Esophagus squamous epithelium (tissue), 4 donors: ENCODE data around the gene MBD3L3.

ENCODE experiments used
- POLR2A ChIP-seq, 4 donors: fragments of 450-650 bp; IDR thresholded peaks; one replicate each; pipeline ENCODE4 v1.6.1; 2017; ENCODE audit warnings: antibody characterized with exemption in 4 of 4, mild to moderate bottlenecking in 4 of 4, moderate library complexity in 3 of 4
- TF ChIP-seq, protein P1 (sequence below), 6 experiments: fragments of 450-650 bp in 4 of 6; fragments of 200-600 bp in 2 of 6; sonication (generic) in 2 of 6; IDR thresholded peaks; one replicate each; pipeline ENCODE4 v1.5.1; 2016 to 2019; ENCODE audit warnings: antibody characterized with exemption in 6 of 6, mild to moderate bottlenecking in 4 of 6, moderate library complexity in 4 of 6

DNA sequence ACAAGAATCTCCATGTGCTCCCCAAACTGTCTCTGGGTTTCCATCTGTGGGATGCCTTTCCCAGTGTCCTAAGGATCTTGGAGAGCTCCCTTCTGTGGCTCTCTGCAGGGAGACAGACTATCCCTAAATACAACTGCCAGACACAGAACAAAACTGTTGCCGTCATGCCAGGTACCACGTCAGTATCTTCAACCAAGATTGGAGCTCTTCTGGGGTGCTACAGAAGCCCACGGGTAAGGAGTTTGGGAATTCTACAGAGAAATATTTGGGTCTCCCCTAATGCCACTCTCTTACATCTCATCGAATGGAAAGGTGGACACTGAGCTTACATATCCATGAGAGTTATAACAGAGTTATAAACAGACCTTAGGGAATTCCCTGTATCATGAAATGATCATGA, 4.9 kb upstream of the MBD3L3 start:
- TF ChIP-seq, protein P1, sequence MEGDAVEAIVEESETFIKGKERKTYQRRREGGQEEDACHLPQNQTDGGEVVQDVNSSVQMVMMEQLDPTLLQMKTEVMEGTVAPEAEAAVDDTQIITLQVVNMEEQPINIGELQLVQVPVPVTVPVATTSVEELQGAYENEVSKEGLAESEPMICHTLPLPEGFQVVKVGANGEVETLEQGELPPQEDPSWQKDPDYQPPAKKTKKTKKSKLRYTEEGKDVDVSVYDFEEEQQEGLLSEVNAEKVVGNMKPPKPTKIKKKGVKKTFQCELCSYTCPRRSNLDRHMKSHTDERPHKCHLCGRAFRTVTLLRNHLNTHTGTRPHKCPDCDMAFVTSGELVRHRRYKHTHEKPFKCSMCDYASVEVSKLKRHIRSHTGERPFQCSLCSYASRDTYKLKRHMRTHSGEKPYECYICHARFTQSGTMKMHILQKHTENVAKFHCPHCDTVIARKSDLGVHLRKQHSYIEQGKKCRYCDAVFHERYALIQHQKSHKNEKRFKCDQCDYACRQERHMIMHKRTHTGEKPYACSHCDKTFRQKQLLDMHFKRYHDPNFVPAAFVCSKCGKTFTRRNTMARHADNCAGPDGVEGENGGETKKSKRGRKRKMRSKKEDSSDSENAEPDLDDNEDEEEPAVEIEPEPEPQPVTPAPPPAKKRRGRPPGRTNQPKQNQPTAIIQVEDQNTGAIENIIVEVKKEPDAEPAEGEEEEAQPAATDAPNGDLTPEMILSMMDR (IDR thresholded peaks at IDR 0.05), result no peak
- no peak for TF ChIP-seq POLR2A (IDR thresholded peaks at IDR 0.05)
